ENCODE results near the gene LSAMP. TPM values are rescaled to one million over a fixed set of nuclear protein-coding genes. Genes with fewer than 3 reads are reported as not detected.
A peak's percentile ranks its signal among the peaks of the same experiment; 100 is the strongest.

The LSAMP gene
- total and polyA plus RNA-seq, 2 of the 4 experiments (the other 2 are of a cell fraction), result 7.9 to 8.0 TPM

GRCh38 chr3:116148881-116149851 is 296.1 kb downstream of the LSAMP start:
- no peaks in the 10 kb centered on the region for H4K20me1 ChIP-seq (ENCODE audit: insufficient read depth, low read length)
- no peak overlapping the region for H4K5ac ChIP-seq (ENCODE audit: low read depth, low read length)
- peak overlapping the region; percentile 60; the same call in 1 of the 2 replicates for H2BK120ac ChIP-seq (ENCODE audit: low read depth, low read length)
- ChIA-PET POLR2A (ENCODE audit: unreplicated experiment) (no interaction called here), CTCF (interaction anchor here (0.6 kb wide), 1 partner anchor 77 kb away, joined by 3 read pairs; no protein-coding TSS in a partner anchor)
- in situ Hi-C loops (cut with MboI; ENCODE audit: low sequenced_read_pairs) (loop anchor here (10.0 kb wide), 1 partner anchor 296 kb away; the partner anchor contains the start of gene LSAMP), dilution Hi-C loops (cut with HindIII; ENCODE audit: low sequenced_read_pairs, unreplicated experiment) (no loop called here), intact Hi-C loops (cut with micrococcal nuclease) (loop anchor here (5.0 kb wide), 1 partner anchor 293 kb away; no protein-coding TSS in a partner anchor)
- peak; percentile 63 for DNase-seq
- H2AK5ac ChIP-seq (ENCODE audit: low read depth, low read length), result no peak overlapping the region
- peaks cover 2% of the 10 kb centered on the region; the same call in 1 of the 2 replicates for H3K9me3 ChIP-seq (ENCODE audit: control insufficient read depth, insufficient read depth, low read length)
- H2BK15ac ChIP-seq (ENCODE audit: low read depth, low read length), result no peak overlapping the region
- H4K8ac ChIP-seq (ENCODE audit: low read depth in 2 of 2, low read length in 2 of 2), result peak overlapping the region in 1 of 2 experiments; percentile 32; a peak in 1 of 4 replicates
- H3K14ac ChIP-seq (replicated peaks; ENCODE audit: low read depth, low read length), result no peak overlapping the region; the same call in 1 of the 2 replicates
- WGBS, 2 experiments (ENCODE audit: extremely low coverage in 2 of 2, insufficient read length in 1 of 2), result no CpG with 5 or more reads among the region's 7 CpGs
- peak overlapping the region; percentile 45 for H2AFZ ChIP-seq (replicated peaks; ENCODE audit: low read length, poor library complexity)
- H3K27me3 ChIP-seq (ENCODE audit: control insufficient read depth, insufficient read depth, low read length), result no peaks in the 10 kb centered on the region
- H3K9me1 ChIP-seq (ENCODE audit: insufficient read depth, low read length), result no peaks in the 10 kb centered on the region
- H2BK5ac ChIP-seq (ENCODE audit: low read depth, low read length, poor library complexity, severe bottlenecking), result peak overlapping the region; percentile 57
- H3K79me1 ChIP-seq (ENCODE audit: low read depth in 1 of 2, low read length in 2 of 2), result no peaks in the 10 kb centered on the region
- H3K36me3 ChIP-seq (ENCODE audit: control insufficient read depth, insufficient read depth, low read length), result no peaks in the 10 kb centered on the region
- no peaks in the 10 kb centered on the region for H3K4me1 ChIP-seq (ENCODE audit: control insufficient read depth, insufficient read depth, low read length)
- no peak overlapping the region for H2AK9ac ChIP-seq (replicated peaks; ENCODE audit: low read depth, low read length, poor library complexity)
- 0 out of 2 replicates have a peak overlapping the region, but pooled peaks have one; percentile 13 for H2BK20ac ChIP-seq (ENCODE audit: low read depth, low read length)
- H3K18ac ChIP-seq (ENCODE audit: low read depth, low read length), result peak overlapping the region; percentile 76; the same call in 1 of the 2 replicates
- peak overlapping the region; percentile 87; the same call in 1 of the 2 replicates for H3K4me2 ChIP-seq (ENCODE audit: low read depth, low read length)
- H3K56ac ChIP-seq (ENCODE audit: extremely low read depth, insufficient read depth, low read length), result no peak overlapping the region
- no peak overlapping the region for H3K23ac ChIP-seq (ENCODE audit: low read depth, low read length)
- H3K4me3 ChIP-seq (ENCODE audit: insufficient read depth, low read depth, low read length), result peak overlapping the region; percentile 29; the same call in 1 of the 2 replicates
- TF ChIP-seq MAZ (IDR thresholded peaks at IDR 0.05; ENCODE audit: borderline replicate concordance, low read depth, low read length) (no peak), RAD21 (IDR thresholded peaks at IDR 0.05; ENCODE audit: low read length) (0 out of 2 replicates have a peak, but pooled peaks have one; percentile 2), CEBPB (IDR thresholded peaks at IDR 0.05; ENCODE audit: low read depth, low read length) (peak; percentile 94), RCOR1 (IDR thresholded peaks at IDR 0.05; ENCODE audit: insufficient replicate concordance, low read length) (no peak), MXI1 (IDR thresholded peaks at IDR 0.05; ENCODE audit: borderline replicate concordance, low read depth, low read length) (no peak)
- H3K27ac ChIP-seq (ENCODE audit: insufficient read depth, low read length), result peak overlapping the region; percentile 34
- no peak overlapping the region for H4K91ac ChIP-seq (ENCODE audit: insufficient read depth, low read depth, low read length)
- no peak overlapping the region for H3K9ac ChIP-seq (ENCODE audit: low read depth, low read length)
- 0 out of 2 replicates have a peak overlapping the region, but pooled peaks have one; percentile 45 for H3K4ac ChIP-seq (ENCODE audit: low read depth, low read length)
- BruUV-seq (replicated peaks), result no TSS peak
- peak; percentile 84 for ATAC-seq (ENCODE audit: low read depth)
